Muscle of leg (tissue), 11 donors: ENCODE results near the gene SYNRG. TPM values are rescaled to one million over a fixed set of nuclear protein-coding genes. Genes with fewer than 3 reads are reported as not detected.

Experiments
- DNase-seq: peaks from one replicate; pipeline ENCODE4 v3.0.0; 2013
- H3K27ac ChIP-seq: one replicate; pipeline ENCODE4 v1.5.1; 2013; ENCODE audit warnings: mild to moderate bottlenecking, low read length, control low read depth
- H3K27me3 ChIP-seq: one replicate; pipeline ENCODE4 v1.6.1; 2013; ENCODE audit warnings: low read length; ENCODE audit not compliant: control insufficient read depth, insufficient read depth
- H3K36me3 ChIP-seq: one replicate; pipeline ENCODE4 v1.6.1; 2013; ENCODE audit warnings: low read length; ENCODE audit not compliant: control insufficient read depth, insufficient read depth
- H3K4me1 ChIP-seq: one replicate; pipeline ENCODE4 v1.6.1; 2013; ENCODE audit warnings: low read length; ENCODE audit not compliant: control insufficient read depth, insufficient read depth
- H3K4me3 ChIP-seq: one replicate; pipeline ENCODE4 v1.5.1; 2013; ENCODE audit warnings: low read length, control low read depth
- H3K9me3 ChIP-seq: replicated peaks from 2 replicates; pipeline ENCODE4 v1.6.1; 2013; ENCODE audit warnings: low read depth, low read length; ENCODE audit not compliant: control insufficient read depth
- WGBS: methylation state at CpG from one replicate; pipeline ENCODE4 v1.1.5; 2013; ENCODE audit warnings: missing lambda C conversion rate; ENCODE audit not compliant: insufficient coverage; 5-methylcytosine and 5-hydroxymethylcytosine counted together
- polyA plus RNA-seq, 8 donors: library from polyadenylated mRNA; unstranded; fragments of 120-200 nt; gene quantifications; one replicate each; pipeline versions ENCODE4 v1.2.1 to v1.2.3, GENCODE V29; 2013; ENCODE audit warnings: inconsistent platforms in 1 of 8, low replicate concordance in 1 of 8; ENCODE audit not compliant: insufficient read length in 8 of 8, insufficient read depth in 1 of 8
- total RNA-seq: library from RNA; stranded (reverse); fragments of 120-200 nt; gene quantifications from one replicate; pipeline ENCODE4 v1.2.4, GENCODE V29; 2013

SYNRG gene
- total and polyA plus RNA-seq, 9 donors, result 14.5 to 27.2 (median 21.2) TPM

DNA sequence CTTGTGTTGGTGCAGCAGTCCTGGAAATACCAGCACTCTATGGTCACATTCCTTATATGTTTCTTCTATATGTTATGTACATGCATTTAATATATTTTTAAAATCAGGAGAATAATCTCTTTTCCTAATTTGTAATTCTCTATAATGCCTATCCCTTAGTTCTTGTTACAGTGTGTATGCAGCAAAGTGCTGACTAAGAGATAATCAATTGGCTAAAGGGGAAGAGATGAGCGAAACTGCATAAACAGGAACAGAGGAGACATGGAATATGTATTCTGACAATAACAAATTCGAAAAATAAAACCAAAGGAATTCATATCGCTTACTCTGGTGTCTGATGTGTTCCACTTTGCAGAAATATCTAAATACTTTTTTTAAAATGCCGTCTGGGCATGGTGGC, 41.7 kb downstream of the SYNRG start:
- H3K9me3 ChIP-seq, result no peaks in the 10 kb centered on the region
- H3K4me3 ChIP-seq, result no peak overlapping the region
- peaks cover 41% of the 10 kb centered on the region for H3K36me3 ChIP-seq
- H3K27me3 ChIP-seq, result no peaks in the 10 kb centered on the region
- H3K27ac ChIP-seq, result no peak overlapping the region
- peak; percentile 20 for DNase-seq
- no CpG with 5 or more reads among the region's 4 CpGs for WGBS
- H3K4me1 ChIP-seq, result no peaks in the 10 kb centered on the region

GRCh38 chr17:37567137-37567536, 42.1 kb downstream of the SYNRG start:
- DNase-seq, result no peak
- Histone ChIP-seq H3K4me1 (no peaks in the 10 kb centered on the region), H3K27ac (no peak overlapping the region), H3K27me3 (no peaks in the 10 kb centered on the region), H3K9me3 (no peaks in the 10 kb centered on the region), H3K36me3 (peaks cover 41% of the 10 kb centered on the region), H3K4me3 (no peak overlapping the region)
- 100% methylated on average over 1 of the region's 2 CpGs for WGBS

DNA sequence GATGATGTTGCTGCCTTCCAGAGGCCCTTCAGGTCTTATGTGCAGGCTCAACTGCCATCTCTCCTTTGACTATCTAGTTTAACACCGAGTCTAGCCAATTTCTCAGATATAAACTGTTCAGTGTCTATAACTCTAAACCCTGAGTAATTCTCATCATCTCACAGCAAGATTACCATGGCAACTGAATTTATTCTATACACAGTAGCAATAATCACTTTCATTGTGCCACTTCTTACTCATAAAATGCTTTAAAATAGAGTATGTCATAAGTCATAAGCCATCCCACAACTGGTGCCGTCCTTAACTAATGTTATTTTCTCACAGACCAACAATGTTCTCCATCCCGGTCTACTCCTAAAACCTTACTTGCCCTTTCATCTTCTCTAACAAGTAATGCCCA, 45.0 kb downstream of the SYNRG start:
- Histone ChIP-seq H3K9me3 (no peaks in the 10 kb centered on the region), H3K27ac (no peak overlapping the region), H3K4me1 (no peaks in the 10 kb centered on the region), H3K27me3 (no peaks in the 10 kb centered on the region), H3K4me3 (no peak overlapping the region), H3K36me3 (peaks cover 42% of the 10 kb centered on the region)
- WGBS, result 93% methylated on average over 3 of the region's 3 CpGs
- no peak for DNase-seq

DNA sequence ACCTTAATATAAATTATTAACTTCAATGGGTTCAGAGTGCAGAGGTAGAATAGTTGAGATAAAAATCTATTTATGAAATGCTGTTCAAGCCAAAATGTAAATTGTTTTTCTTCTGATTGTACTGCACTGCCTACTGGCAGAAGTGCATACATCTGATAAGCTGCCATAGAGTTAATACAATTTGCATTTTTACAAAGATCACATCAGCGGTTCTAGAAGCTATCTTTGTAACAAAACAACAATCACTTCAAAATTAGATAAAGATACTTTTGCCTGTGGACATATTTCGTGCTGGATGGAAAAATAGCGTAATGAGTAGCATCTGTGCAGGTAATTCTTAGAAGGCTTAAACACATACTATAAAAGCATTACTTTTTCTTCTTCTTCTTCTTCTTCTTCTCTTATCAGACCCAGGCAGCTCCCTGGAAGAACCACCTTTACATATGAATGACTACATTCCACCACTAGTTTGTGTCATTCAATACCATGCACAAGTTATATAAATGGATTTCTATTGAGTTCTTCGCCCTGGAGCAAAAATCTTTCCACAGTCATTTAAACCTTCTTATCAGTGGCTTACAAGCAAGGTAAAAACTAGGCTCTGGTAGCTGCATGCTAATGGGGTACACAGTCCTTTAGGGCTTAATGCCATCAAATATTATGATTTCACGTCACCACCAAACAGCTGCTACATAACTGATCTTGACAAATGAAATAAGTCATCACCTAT, 47.0 kb downstream of the SYNRG start:
- no CpG with 5 or more reads among the region's 5 CpGs for WGBS
- Histone ChIP-seq H3K36me3 (peaks cover 34% of the 10 kb centered on the region), H3K27me3 (no peaks in the 10 kb centered on the region), H3K9me3 (no peaks in the 10 kb centered on the region), H3K4me1 (no peaks in the 10 kb centered on the region), H3K4me3 (no peak overlapping the region), H3K27ac (no peak overlapping the region)
- DNase-seq, result no peak

DNA sequence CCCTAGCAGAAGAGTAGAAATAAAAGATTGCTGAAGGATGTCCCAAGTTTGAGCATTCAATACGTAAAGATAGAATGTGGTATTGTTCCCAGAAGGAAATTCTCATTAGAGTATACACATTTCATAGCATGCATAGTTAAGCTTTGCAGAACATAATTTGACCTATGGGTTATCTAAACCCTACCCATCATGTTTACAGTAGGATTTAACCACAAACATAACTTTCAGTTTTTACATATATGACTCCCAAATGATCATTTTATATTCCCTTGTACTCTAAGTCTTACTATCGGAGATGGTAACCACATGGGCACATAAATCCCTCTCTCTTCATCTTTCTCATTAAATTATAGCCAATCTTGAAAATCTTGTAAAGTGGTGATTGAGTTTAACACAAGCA, 50.9 kb downstream of the SYNRG start:
- Histone ChIP-seq H3K27me3 (no peaks in the 10 kb centered on the region), H3K36me3 (peaks cover 34% of the 10 kb centered on the region), H3K4me3 (no peak overlapping the region), H3K9me3 (no peaks in the 10 kb centered on the region), H3K27ac (no peak overlapping the region), H3K4me1 (no peaks in the 10 kb centered on the region)
- WGBS, result no CpG with 5 or more reads among the region's 2 CpGs
- no peak for DNase-seq

GRCh38 chr17:37557482-37557881, 51.7 kb downstream of the SYNRG start:
- no peaks in the 10 kb centered on the region for H3K27me3 ChIP-seq
- no peaks in the 10 kb centered on the region for H3K9me3 ChIP-seq
- H3K4me3 ChIP-seq, result no peak overlapping the region
- DNase-seq, result no peak
- no peak overlapping the region for H3K27ac ChIP-seq
- H3K4me1 ChIP-seq, result no peaks in the 10 kb centered on the region
- WGBS, result 80% methylated on average over 2 of the region's 2 CpGs
- H3K36me3 ChIP-seq, result peaks cover 41% of the 10 kb centered on the region

DNA sequence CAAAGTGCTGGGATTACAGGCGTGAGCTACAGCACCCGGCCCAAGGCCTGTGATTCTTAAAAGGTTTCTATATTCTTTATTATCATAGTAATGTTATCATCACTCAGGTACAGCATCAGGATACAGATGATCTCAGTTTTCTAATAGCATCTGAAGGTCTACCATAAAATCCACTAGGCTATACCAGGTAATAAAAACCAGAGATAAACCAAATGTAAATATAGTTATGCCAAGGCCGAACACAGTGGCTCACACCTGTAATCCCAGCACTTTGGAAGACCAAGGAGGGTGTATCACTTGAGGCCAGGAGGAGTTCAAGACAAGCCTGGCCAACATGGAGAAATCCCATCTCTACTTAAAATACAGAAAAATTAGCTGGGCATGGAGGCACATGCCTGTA, 53.8 kb downstream of the SYNRG start:
- no peak for DNase-seq
- WGBS, result 100% methylated on average over 1 of the region's 3 CpGs
- H3K27ac ChIP-seq, result no peak overlapping the region
- no peaks in the 10 kb centered on the region for H3K4me1 ChIP-seq
- peaks cover 38% of the 10 kb centered on the region for H3K36me3 ChIP-seq
- H3K4me3 ChIP-seq, result no peak overlapping the region
- H3K9me3 ChIP-seq, result no peaks in the 10 kb centered on the region
- H3K27me3 ChIP-seq, result no peaks in the 10 kb centered on the region

DNA sequence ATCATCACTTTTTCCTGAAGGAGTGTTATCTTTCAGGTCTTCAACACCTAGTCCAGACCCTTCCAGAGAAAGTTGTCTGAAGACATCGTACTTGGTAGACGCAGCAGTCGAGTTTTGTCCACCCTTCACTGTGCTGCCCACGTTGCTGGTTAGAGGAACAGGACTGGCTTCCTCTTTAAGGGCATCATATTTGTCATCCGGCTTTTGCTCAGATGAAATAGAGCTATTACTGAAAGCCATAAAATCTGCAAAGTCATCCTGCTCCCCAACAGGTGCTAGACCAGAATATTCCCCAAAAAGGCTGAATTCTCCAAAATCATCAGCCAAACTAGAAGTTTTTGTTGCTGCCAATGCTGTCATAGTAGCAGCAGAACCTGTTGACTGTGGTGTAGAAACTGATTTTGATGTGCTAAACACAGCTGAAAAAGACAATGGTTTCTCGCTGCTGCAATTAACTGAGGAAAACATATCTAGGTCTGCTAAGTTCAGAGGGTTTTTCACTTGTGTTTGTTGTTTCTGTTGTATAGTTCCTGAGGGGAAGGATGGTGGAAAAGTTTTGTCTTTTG, 55.7 kb downstream of the SYNRG start:
- Histone ChIP-seq H3K4me3 (no peak overlapping the region), H3K4me1 (no peaks in the 10 kb centered on the region), H3K27ac (no peak overlapping the region), H3K9me3 (no peaks in the 10 kb centered on the region), H3K36me3 (peaks cover 27% of the 10 kb centered on the region), H3K27me3 (no peaks in the 10 kb centered on the region)
- 98% methylated on average over 5 of the region's 6 CpGs for WGBS
- DNase-seq, result no peak

DNA sequence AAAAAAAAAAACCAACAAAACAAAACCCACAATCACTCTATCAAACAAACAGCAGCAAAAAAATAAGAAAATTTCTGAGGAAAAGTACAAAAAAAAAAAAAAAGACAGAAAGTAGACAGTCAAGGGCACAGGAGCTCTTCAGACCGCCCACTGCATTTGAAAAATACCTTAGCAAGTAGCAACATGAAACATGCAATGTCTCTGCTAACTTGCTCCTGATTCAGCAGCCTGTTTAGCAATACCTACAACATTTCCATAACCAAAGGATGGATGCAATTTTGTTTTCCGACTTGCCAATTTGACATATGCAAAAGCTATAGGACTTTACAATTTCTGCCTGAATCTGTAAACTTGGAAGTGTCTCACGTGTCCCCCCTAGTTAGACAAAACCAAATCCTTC, 57.4 kb downstream of the SYNRG start:
- H3K4me1 ChIP-seq, result no peaks in the 10 kb centered on the region
- peaks cover 23% of the 10 kb centered on the region for H3K36me3 ChIP-seq

GRCh38 chr17:37547986-37548385, 61.2 kb downstream of the SYNRG start:
- Histone ChIP-seq H3K9me3 (no peaks in the 10 kb centered on the region), H3K36me3 (peaks cover 7% of the 10 kb centered on the region), H3K4me3 (no peak overlapping the region), H3K27ac (no peak overlapping the region), H3K27me3 (no peaks in the 10 kb centered on the region), H3K4me1 (peaks cover 2% of the 10 kb centered on the region)
- no peak for DNase-seq
- WGBS, result no CpG with 5 or more reads among the region's 1 CpG

More for the DNA sequence above, 57.4 kb downstream of the SYNRG start:
- H3K4me3 ChIP-seq, result no peak overlapping the region
- no CpG with 5 or more reads among the region's 3 CpGs for WGBS
- no peaks in the 10 kb centered on the region for H3K9me3 ChIP-seq
- H3K27me3 ChIP-seq, result no peaks in the 10 kb centered on the region
- peak; percentile 13 for DNase-seq
- H3K27ac ChIP-seq, result no peak overlapping the region
